UCSD-AML1 (cell line): ENCODE results near the gene POLR2B.
"Not testable (repeated sequence)": the region's sequence is repeated elsewhere in the genome, so short reads cannot be mapped to it uniquely, and the experiment has no call there.

Experiments used
- DNase-seq: peaks from one replicate; lab custom pipeline; 2025; ENCODE audit not compliant: unreplicated experiment; lab: John Stamatoyannopoulos, UW

The POLR2B gene

DNA sequence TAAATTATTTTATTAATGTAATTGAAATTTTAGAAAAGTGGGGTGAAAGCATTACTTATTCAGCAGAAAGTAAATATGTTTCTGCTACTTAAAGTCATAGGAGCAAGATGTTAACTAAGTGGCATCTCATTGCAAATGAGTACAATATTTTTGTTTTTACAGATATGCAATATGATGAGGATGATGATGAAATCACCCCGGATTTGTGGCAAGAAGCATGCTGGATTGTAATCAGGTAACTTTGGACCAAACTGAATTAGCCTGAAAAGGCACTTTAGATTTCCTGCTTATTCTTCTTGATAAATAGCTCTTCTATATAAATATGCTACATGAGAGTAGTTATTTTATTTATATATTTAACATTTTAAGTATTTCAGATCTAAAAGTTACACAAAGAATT, 7.5 kb downstream of the POLR2B start:
- no peak for DNase-seq

DNA sequence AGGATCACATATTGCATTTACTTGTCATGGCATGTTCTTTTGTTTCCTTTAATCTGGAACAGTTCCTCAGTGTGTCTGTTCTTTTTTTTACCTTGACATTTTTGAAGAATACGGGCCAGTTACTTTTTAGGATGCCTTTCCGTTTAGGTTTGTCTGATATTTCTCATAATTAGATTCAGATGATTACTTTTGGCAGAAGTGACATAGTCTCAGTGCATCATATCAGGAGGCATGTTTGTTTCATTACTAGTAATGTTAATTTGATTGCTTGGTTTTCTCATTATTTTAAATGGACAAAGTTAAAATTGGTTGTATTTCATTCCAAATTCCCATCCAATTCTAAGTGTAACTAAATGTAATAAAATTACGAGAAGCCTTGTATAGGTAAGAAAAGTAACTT, 8.3 kb downstream of the POLR2B start:
- no peak for DNase-seq

- no peak for DNase-seq
Measured at GRCh38 chr4:56990109-56990905, 11.6 kb downstream of the POLR2B start.

GRCh38 chr4:56995525-56995924, 16.8 kb downstream of the POLR2B start:
- DNase-seq: no peak

DNA sequence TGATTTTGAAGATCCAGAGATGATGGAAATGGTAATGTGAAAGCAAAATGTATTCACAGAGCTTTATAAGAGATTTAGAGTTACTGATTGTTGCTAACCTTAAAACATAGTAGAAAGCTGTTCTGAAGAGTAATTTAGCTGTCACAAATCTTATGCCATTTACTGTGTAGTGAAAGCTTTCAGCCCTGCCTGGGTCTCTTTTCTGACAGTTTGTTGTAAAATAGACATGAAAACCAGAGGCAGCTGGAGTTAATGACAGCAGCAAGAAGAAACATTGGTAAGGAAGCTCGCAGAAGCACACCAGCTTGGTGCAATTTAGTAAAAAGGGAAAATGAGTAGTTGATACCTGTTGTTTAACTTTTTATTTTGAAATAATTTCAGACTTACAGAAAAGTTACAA, 21.1 kb downstream of the POLR2B start:
- DNase-seq: no peak

DNA sequence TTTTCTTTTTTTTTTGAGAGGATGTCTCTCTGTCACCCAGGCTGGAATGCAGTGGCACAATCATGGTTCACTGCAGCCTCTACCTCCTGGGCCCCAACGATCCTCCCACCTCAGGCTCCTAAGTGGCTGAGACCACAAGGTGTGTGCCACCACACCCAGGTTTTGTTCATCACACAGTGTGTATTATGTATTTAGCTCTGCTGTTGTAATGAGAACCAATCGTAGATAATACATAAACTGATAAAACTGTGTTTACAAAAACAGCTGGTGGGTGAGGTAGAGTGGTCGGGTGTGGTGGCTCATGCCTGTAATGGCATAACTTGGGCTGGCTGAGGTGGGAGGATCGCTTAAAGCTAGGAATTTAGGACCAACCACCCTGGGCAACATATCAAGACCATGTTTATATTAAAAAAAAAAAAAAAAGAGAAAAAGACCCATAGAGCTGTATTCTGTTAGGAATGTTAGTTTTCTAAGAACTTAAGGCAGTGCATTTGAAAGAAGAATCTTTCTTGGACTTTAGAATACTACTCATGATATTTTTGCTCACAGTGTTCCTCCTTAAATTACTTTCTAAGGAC, 34.9 kb downstream of the POLR2B start:
- no peak for DNase-seq

- DNase-seq: no peak
Measured at GRCh38 chr4:57018980-57019379, 40.3 kb downstream of the POLR2B start.

GRCh38 chr4:57020467-57021101, 41.9 kb downstream of the POLR2B start:
- DNase-seq: no peak

DNA sequence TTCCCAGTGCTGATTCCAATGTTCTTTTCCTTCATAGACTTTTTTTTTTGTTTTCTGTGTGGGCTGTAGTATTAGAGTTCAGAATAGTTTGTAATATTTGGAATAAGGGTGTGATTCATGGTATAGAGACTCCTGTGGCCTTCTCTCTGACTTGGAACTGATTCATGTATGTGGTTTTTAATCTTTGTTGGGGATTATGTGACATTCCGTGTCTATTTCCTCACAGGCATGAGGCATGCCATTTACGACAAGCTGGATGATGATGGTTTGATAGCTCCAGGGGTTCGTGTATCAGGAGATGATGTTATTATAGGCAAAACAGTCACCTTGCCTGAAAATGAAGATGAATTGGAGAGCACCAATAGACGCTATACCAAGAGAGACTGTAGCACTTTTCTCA, 44.4 kb downstream of the POLR2B start:
- DNase-seq: no peak

DNA sequence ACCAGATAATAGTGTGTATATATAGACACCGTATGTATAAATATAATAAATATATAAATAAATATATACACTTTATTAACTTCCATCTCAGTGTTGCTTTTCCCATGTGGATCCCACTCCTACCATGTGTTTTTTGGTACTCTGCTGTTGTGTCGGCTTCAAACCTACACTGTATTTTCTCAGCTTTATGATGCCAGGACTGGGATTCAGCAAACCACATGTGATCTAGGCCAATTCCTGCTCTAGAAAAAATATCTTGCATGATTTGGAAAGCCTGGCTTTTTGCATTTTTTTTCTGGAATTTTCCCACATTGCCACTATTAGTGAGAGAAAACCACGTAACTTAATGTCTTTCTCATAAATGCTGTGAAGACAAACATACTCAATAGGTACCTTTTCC, 55.8 kb downstream of the POLR2B start:
- DNase-seq: no peak

- peak; percentile 44 for DNase-seq
Measured at GRCh38 chr4:57037982-57038604, 59.4 kb downstream of the POLR2B start.

DNA sequence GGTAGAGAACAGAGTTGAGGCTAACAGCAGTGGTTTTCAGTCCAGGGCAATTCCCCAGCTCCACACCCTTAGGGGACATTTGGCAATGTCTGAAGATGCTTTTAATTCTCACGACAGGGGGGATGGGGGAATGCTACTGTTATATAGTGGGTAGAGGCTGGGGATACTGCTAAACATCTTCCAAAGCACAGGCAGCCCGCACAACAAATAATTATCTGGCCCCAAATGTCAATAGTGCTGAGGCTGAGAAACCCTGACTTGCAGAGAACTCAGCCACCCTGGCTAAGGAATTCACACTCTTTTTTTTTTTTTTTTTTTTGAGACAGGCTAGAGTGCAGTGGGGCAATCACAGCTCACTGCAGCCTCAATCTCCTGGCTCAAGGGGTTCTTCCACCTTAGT, 60.6 kb downstream of the POLR2B start:
- no peak for DNase-seq

DNA sequence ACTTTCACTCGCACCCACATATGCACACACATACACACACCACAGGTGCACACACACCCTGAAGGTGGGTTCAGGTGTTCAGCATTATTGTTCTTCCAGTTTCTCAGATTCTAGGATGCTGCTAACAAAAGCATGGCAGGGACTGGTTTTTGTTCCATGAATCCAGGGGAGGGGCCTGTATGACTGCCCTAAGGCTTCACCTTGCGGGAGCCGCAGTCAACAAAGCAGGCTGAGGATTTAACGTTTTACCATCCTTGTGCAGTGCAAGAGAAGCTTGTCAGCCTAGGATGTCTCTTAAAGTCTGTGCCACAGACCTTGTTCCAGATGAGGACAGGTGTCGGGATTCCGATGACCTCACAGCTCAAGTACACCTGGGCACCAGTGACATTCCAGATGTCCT, 61.8 kb downstream of the POLR2B start:
- no peak for DNase-seq

DNA sequence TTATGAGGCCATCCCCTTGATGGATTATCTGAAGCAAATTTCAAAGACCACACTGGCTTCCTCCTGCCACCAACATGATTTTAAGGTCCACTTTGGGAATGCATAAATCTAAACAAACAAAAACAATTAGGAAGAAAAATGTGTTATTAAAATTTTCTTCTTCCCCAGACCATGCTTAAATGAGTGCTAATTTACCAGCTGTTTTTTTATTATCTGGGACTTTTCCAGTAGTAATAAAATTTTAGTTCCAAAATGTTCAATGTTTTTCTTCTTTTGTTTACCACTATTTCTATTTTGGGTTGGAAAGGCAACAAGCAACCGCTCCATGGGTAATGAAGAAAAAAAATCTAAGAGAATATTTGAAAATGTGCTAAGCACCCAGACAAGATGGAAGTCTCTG, 62.3 kb downstream of the POLR2B start:
- no peak for DNase-seq

- DNase-seq: no peak
Measured at GRCh38 chr4:57042711-57043169, 64.0 kb downstream of the POLR2B start.

DNA sequence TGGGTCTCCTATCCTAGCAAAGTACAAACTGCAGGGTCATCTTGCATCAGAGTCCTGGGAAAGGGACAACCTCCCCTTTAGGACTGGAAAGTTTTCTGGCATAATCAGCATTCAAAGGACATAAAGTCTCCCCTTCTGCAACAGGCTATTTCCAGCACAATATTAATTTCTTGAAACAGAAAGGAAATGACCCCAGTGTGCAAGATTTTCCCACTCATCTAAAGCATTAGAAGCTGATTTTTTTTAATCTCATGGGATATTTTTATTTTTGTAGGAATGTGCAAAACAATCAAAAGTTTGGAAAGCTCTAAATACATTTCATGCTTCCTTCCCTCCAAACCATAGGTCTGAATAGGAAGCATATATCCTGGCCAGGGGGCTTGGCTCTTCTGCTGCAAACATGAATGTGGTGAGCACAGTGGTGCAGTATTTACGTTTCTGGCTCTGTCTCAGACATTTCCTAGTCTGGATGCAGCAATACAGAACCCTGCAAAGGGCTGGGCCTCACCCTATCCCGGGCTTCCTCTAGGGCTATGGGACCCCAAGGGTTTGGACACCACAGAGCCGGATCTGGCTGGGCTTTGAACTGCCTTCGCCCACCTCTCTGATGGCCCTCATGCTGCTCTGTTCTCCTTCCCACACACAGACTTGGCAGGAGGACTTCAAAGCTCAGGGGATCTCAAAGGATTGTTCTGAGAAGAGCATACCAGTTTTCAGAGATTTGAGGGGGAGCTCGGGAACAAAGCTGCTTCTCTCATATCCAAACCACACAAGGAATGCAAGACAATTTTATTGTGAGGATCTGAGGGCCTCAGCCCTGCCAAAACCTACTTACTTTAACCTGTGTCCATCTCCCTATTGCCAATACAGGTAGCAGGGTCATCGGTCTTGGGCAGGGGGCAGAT, 64.9 kb downstream of the POLR2B start:
- no peak for DNase-seq

DNA sequence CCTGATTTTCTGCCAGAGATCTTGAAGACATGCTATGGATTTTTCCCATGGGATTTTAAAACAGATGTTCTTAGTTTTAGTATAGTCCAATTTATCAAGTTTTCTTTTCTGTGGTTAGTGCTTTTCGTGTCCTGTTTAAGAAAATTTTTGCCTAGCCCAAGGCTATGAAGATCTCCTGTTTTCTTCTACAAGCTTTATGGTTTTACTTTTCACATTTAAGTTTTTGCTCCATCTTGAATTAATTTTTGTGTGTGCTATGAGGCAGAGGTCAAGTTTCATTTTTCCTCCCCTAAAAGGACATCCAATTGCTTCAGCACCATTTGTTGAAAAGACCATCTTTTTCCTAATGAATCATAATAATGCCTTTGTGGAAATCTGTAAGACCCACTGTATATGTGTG, 65.6 kb downstream of the POLR2B start:
- no peak for DNase-seq

GRCh38 chr4:57044996-57045395, 66.3 kb downstream of the POLR2B start:
- no peak for DNase-seq

GRCh38 chr4:57047046-57047445, 68.3 kb downstream of the POLR2B start:
- DNase-seq: not testable (repeated sequence)

- no peak for DNase-seq
Measured at GRCh38 chr4:57048590-57049304, 70.1 kb downstream of the POLR2B start.
